ENCODE measurements around the gene MCF2.

MCF2 gene

GRCh38 chrX:139596068-139596467, 111.9 kb downstream of the MCF2 start:
- no peak for DNase-seq

- DNase-seq = no peak
Measured at GRCh38 chrX:139585613-139586012, 122.4 kb downstream of the MCF2 start.

- no peak for DNase-seq
Measured at GRCh38 chrX:139581068-139581467, 126.9 kb downstream of the MCF2 start.

GRCh38 chrX:139566981-139567380, 141.0 kb downstream of the MCF2 start:
- DNase-seq = no peak

GRCh38 chrX:139563251-139563650, 144.7 kb downstream of the MCF2 start:
- no peak for DNase-seq

- no peak for DNase-seq
Measured at GRCh38 chrX:139560221-139560620, 147.7 kb downstream of the MCF2 start.

- DNase-seq = peak; percentile 57 to 61
Measured at GRCh38 chrX:139559383-139560042, 148.5 kb downstream of the MCF2 start.

- peak in 1 of 2 donors; percentile 22 for DNase-seq
Measured at GRCh38 chrX:139554991-139555675, 152.8 kb downstream of the MCF2 start.

- peak; percentile 7 to 21 for DNase-seq
Measured at GRCh38 chrX:139554376-139554775, 153.6 kb downstream of the MCF2 start.

- DNase-seq = no peak
Measured at GRCh38 chrX:139544591-139544990, 163.4 kb downstream of the MCF2 start.

GRCh38 chrX:139543920-139544319, 164.0 kb downstream of the MCF2 start:
- no peak for DNase-seq

- no peak for DNase-seq
Measured at GRCh38 chrX:139542652-139543051, 165.3 kb downstream of the MCF2 start.

GRCh38 chrX:139538907-139539790, 168.8 kb downstream of the MCF2 start:
- no peak for DNase-seq

- DNase-seq = no peak
Measured at GRCh38 chrX:139533444-139533843, 174.5 kb downstream of the MCF2 start.

GRCh38 chrX:139532834-139533233, 175.1 kb downstream of the MCF2 start:
- no peak for DNase-seq
